ENCODE measurements around the gene LRP8.

LRP8 gene

DNA sequence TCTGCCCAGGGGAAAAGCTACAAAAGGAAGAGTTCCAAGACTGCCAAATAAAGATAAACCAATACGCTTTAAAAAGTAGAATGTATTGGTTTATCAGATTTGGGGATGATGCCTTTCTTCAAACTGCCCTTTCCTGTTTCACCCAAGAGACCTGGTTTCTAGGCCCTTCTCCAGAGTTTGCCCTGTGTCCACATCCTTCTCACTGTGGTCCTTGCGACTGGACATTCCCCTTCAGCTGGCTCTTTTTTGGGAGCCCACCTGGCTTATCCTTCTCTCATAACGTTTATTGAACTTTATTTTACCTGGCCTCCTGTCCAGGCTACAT is 106.9 kb downstream of the LRP8 start:
- peak overlapping the region; percentile 70; the same call in 1 of the 2 replicates for H3K27ac ChIP-seq (ENCODE audit: low read depth, low read length)

DNA sequence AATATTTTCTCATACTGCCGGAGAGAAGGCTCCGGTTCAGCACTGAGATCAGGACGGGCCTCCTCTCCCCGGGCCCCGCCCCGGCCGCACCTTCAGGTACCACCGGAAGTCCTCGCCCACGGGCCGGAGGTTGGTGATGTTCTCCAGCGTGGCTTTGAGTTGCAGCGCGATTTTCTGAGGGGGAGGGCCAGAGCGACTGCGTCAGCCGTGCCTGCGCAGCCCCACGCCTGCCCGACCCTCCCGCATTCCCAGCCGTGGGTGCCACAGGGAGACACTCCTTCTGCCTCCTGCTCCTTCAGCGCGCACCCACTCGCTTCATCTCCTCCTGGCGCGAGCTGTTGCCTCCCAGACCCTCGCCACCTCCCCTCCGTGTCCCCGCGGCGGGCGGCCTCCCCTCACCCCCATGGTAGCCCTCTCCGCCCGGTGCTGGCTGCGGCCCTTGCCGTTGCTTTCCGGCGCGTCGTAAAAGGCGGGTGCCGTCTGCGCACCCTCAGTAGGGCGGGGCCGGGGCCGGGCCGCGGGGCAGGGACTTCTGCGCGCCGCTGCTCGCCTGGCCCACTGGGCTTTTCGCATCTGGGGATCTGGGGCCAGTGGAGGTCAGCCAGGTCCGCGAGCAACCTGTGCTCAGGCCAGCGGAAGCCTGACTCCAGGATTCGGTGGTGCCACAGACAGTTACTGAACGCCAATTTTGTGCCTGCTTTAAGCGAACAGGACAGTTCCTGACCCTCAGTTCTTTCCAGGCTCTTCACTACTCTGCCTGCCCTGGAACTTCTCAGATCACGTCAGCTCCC is 107.5 kb downstream of the LRP8 start, which contains the start of gene CZIB:
CZIB (minus strand) TSS at position 464 of the 791 bp plus-strand sequence; CDS start at position 405, 59 bp downstream.
- no peaks in the 10 kb centered on the region for H3K9me3 ChIP-seq (ENCODE audit: insufficient read depth, low read length)
- peak within 1 kb of the TSS; percentile 74 for H3K4me2 ChIP-seq (ENCODE audit: low read depth, low read length, poor library complexity, severe bottlenecking)
- peaks cover 9% of the 10 kb centered on the region for H3K79me2 ChIP-seq (ENCODE audit: insufficient read depth, low read length)
- 0 out of 2 replicates have a peak, but pooled peaks cover 11% of the 10 kb centered on the region for H3F3A ChIP-seq (ENCODE audit: insufficient read depth)
- H3K36me3 ChIP-seq (ENCODE audit: low read length): no peaks in the 10 kb centered on the region
- no peaks in the 10 kb centered on the region for H3K27me3 ChIP-seq (ENCODE audit: low read length)
- no peaks in the 10 kb centered on the region for H3K9me2 ChIP-seq (replicated peaks; ENCODE audit: insufficient read depth, low read length)
- peak within 1 kb of the TSS; percentile 70 for H3K27ac ChIP-seq (ENCODE audit: low read depth, low read length)
- peak within 1 kb of the TSS; percentile 54 for H2AFZ ChIP-seq (ENCODE audit: low read depth, low read length, severe bottlenecking)
- no peaks in the 10 kb centered on the region for H4K20me1 ChIP-seq (ENCODE audit: low read depth, low read length)
- peak within 1 kb of the TSS; percentile 65 for H3K4me3 ChIP-seq (ENCODE audit: insufficient read depth, low read length, poor library complexity, severe bottlenecking)
- peak within 1 kb of the TSS; percentile 72 for H3K9ac ChIP-seq (ENCODE audit: low read length)
- no peak for TF ChIP-seq EZH2phosphoT487 (conservative IDR thresholded peaks at IDR 0.05; ENCODE audit: low read length)
- TF ChIP-seq, protein P1, sequence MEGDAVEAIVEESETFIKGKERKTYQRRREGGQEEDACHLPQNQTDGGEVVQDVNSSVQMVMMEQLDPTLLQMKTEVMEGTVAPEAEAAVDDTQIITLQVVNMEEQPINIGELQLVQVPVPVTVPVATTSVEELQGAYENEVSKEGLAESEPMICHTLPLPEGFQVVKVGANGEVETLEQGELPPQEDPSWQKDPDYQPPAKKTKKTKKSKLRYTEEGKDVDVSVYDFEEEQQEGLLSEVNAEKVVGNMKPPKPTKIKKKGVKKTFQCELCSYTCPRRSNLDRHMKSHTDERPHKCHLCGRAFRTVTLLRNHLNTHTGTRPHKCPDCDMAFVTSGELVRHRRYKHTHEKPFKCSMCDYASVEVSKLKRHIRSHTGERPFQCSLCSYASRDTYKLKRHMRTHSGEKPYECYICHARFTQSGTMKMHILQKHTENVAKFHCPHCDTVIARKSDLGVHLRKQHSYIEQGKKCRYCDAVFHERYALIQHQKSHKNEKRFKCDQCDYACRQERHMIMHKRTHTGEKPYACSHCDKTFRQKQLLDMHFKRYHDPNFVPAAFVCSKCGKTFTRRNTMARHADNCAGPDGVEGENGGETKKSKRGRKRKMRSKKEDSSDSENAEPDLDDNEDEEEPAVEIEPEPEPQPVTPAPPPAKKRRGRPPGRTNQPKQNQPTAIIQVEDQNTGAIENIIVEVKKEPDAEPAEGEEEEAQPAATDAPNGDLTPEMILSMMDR (IDR thresholded peaks at IDR 0.05; ENCODE audit: insufficient read depth, low read length, poor library complexity, severe bottlenecking): no peak

More for the DNA sequence above, 106.9 kb downstream of the LRP8 start:
- Histone ChIP-seq H3K9ac (ENCODE audit: low read length) (peak overlapping the region; percentile 72), H3K9me3 (ENCODE audit: insufficient read depth, low read length) (no peaks in the 10 kb centered on the region), H3K36me3 (ENCODE audit: low read length) (no peaks in the 10 kb centered on the region), H3K4me2 (ENCODE audit: low read depth, low read length, poor library complexity, severe bottlenecking) (peak overlapping the region; percentile 74), H3F3A (ENCODE audit: insufficient read depth) (0 out of 2 replicates have a peak, but pooled peaks cover 12% of the 10 kb centered on the region), H3K79me2 (ENCODE audit: insufficient read depth, low read length) (peaks cover 9% of the 10 kb centered on the region), H3K4me3 (ENCODE audit: insufficient read depth, low read length, poor library complexity, severe bottlenecking) (peak overlapping the region; percentile 65), H3K9me2 (replicated peaks; ENCODE audit: insufficient read depth, low read length) (no peaks in the 10 kb centered on the region), H3K27me3 (ENCODE audit: low read length) (no peaks in the 10 kb centered on the region), H2AFZ (ENCODE audit: low read depth, low read length, severe bottlenecking) (peak overlapping the region; percentile 54), H4K20me1 (ENCODE audit: low read depth, low read length) (no peaks in the 10 kb centered on the region)
- no peak for TF ChIP-seq EZH2phosphoT487 (conservative IDR thresholded peaks at IDR 0.05; ENCODE audit: low read length)
- TF ChIP-seq, protein P1 (IDR thresholded peaks at IDR 0.05; ENCODE audit: insufficient read depth, low read length, poor library complexity, severe bottlenecking): no peak

DNA sequence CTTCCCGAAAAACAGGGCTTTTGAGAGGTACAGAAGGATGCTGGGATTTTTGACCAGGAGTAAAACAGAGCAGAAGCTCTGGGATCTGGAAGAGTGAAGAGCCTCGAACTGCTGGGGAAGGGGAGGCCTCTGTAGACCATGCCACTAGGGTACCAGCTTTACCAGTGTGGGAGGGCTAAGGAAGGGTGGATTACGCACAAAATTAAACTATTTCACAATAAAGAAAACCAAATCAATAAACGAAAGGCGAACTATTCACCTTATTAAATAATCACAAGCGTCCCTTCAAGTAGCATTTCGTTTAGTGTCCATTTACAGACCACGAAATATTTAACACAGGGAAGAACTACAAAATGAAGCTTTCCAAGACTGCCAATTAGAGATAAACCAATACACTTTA is 108.2 kb downstream of the LRP8 start:
- no peaks in the 10 kb centered on the region for H4K20me1 ChIP-seq (ENCODE audit: low read depth, low read length)
- H3F3A ChIP-seq (ENCODE audit: insufficient read depth): 0 out of 2 replicates have a peak, but pooled peaks cover 11% of the 10 kb centered on the region
- peak overlapping the region; percentile 74 for H3K4me2 ChIP-seq (ENCODE audit: low read depth, low read length, poor library complexity, severe bottlenecking)
- H3K27me3 ChIP-seq (ENCODE audit: low read length): no peaks in the 10 kb centered on the region
- H3K9ac ChIP-seq (ENCODE audit: low read length): peak overlapping the region; percentile 72
- peak overlapping the region; percentile 20 for H3K27ac ChIP-seq (ENCODE audit: low read depth, low read length)
- no peaks in the 10 kb centered on the region for H3K36me3 ChIP-seq (ENCODE audit: low read length)
- peak overlapping the region; percentile 65 for H3K4me3 ChIP-seq (ENCODE audit: insufficient read depth, low read length, poor library complexity, severe bottlenecking)
- H3K79me2 ChIP-seq (ENCODE audit: insufficient read depth, low read length): peaks cover 9% of the 10 kb centered on the region
- H2AFZ ChIP-seq (ENCODE audit: low read depth, low read length, severe bottlenecking): peak overlapping the region; percentile 54
- H3K9me3 ChIP-seq (ENCODE audit: insufficient read depth, low read length): no peaks in the 10 kb centered on the region
- TF ChIP-seq, protein P1 (IDR thresholded peaks at IDR 0.05; ENCODE audit: insufficient read depth, low read length, poor library complexity, severe bottlenecking): no peak
- TF ChIP-seq EZH2phosphoT487 (conservative IDR thresholded peaks at IDR 0.05; ENCODE audit: low read length): no peak
- H3K9me2 ChIP-seq (replicated peaks; ENCODE audit: insufficient read depth, low read length): no peaks in the 10 kb centered on the region

All from SU-DHL-6 (cell line).